NAMALWA (cell line): Measurements from ENCODE around the gene AKT1S1.

Experiments
- DNase-seq: peaks from one replicate; pipeline ENCODE4 v3.0.0-alpha.2; 2015; ENCODE audit warnings: low spot score

AKT1S1 gene

DNA sequence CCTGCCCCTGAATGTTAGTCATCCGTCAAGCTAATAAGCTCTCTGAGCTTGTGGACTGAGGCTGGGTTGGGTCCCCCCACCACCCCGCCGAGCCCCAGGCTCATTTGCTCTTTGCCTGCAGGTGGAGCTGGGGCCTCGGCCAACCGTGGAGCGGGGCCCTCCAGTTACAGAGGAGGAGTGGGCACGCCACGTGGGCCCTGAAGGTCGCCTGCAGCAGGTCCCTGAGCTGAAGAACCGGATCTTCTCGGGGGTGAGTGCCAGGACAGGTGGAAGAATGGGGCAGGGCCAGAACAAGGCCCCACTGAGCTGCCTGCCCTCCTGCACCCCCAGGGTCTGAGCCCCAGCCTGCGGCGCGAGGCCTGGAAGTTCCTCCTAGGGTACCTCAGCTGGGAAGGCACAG is 5.5 kb upstream of the AKT1S1 start:
- no peak for DNase-seq

DNA sequence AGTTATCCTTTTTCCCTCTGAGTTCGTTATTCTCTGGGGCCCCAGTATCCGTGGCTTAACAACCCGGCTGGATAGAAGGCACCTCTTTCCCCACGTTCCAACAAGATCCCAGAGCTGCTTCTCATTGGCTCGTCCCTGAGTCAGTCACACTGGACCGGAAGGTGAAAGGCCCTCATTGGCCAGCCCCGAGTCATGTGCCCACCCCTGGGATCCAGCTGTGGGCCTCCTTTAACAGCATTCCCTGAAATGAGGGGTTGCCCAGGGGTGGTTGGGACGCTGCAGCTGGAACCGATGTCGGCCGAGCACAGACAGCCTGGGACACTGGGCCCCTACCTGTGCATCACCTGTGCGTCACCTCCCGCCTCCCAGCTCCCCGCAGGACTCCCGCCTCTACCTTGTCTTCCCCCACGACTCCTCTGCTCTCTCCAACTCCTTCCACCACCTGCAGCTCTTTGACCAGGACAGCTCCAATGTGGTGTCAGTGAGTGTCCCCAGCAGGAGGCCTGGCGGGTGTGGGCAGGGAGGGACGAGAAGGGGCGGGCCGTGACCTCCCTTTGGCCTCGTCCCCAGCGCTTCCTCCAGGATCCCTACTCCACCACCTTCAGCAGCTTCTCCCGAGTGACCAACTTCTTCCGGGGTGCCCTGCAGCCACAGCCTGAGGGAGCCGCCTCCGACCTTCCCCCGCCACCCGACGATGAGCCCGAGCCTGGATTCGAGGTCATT is 4.7 kb upstream of the AKT1S1 start:
- no peak for DNase-seq

DNA sequence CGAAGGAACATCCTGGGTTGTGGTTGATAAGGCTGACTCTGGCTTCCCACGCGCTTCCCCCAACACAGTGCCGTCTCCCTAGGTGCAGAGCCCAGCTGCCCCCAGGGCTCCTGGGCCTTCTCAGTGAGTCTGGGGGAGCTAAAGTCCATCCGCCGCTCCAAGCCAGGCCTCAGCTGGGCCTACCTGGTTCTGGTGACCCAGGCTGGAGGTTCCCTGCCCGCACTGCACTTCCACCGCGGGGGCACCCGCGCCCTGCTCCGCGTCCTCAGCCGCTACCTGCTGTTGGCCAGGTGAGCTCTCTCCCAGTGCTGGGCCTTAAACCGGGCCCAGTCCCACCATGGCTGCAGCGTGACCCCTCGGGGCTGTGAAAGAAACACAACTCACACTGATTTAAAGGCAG is 4.0 kb upstream of the AKT1S1 start:
- DNase-seq: no peak

DNA sequence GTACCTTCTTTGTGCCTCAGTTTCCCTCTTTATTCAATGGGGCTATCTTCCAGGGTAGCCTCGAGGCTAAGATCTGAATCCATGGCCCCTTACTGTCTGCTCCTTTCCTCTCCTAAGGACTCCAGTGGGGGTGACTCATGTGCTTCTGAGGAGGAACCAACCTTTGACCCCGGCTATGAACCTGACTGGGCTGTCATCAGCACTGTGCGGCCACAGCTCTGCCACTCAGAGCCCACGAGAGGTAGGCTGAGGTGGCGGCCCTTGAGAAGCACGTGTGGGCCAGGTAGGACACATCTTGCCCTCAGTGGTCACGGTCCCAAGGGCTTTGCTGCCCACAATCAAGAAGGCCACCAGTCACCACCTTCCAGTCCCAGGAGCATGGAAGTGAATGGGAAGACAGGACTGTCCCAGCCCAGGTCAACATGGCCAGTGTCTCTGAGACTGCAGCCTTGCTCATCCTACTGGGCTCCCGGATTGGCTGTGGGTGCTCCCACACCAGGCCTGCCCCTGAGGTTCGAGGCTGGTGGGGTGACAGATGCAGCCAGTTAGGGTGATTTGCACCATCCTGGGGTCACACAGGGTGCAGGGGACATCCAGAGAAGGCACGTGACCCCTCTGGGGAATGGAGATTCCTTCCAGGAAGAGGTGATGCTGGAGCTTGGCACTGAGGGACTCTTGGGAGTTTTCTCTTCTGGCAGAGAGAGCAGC is 3.2 kb upstream of the AKT1S1 start:
- DNase-seq: no peak

DNA sequence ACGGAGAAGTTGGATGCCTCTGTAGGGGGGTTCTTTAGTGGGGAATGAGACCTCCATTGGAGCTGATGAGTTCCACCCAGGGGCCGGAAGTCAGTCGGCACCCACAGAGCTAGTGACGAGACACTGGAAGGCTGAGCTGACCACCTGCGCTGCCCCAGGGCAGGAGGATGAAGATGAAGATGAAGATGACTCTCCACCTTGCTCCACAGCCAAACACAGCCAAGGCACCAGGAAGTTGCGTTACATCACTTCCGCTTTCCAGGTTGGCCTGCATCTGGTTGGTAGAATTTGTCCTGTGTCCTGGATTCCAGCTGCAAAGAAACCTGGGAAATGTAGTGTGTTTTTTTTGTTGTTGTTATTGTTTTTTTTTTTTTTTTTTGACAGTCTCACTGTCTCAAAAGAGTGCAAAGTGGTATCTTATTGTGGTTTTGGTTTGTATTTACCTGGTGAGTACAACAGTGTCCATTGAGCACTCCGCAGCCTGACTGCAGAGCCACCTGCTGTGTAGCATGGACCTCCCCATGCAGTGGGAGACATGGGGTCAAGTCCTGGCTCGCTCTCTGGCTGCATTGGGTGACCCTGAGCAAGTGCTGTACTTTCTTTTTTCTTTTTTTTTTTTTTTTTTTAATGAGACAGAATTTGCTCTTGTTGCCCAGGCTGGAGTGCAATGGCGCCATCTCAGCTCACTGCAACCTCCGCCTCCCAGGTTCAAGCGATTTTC is 2.2 kb upstream of the AKT1S1 start:
- no peak for DNase-seq

DNA sequence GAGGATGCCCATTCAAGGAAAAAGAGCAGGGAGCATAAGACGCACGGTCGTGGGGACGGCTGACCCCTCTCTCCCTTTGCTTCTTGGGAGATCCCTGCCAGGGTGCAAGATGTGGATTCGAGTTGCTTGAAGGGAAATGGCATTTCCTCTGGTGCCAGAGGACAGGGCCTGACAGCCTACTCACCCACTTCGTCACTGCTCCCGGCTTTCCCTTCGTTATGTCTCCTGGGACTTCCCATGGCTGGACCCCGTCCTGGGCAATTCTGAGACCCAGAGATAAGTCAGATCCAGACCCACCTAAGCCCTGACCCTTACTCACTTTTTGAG is 1.6 kb upstream of the AKT1S1 start:
- DNase-seq: no peak

DNA sequence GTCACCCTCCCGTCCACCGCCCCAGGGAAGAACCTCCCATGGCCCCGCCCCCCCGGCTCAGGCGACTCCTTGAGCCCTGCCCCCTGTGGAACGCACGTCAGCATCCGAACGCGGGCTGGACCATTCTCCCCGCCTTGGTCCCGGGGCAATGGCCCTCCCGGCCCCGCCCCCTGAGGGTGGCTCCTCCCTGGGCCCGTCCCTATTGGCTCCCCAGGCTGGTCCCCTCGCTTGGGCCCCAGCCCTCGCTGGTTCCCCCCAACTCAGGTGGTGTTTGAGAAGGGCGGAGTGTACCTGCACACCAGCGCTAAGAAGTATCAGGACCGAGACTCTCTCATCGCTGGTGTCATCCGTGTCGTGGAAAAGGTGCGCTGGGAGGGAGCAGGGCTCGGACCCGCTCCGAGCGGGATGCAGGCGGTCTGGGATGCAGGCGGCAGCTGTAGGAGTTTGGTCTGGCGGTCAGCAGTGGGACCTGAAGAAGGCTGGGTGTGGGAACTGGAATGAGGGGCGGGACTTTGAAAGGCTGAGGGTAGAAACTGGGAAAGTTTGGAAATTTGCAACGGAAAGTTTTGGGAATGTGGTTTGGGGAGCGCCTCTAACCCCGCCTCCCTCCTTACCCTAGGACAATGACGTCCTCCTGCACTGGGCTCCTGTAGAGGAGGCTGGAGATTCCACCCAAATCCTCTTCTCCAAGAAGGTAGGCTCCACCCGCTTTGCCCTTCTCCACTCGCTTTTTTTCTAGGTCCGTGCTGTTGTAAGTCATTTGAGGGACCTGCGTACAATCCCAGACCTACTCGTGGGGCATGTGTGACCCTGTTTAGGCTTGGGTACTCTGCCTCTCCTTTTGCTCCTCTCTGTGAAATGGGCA is 956 bp upstream of the AKT1S1 start:
- DNase-seq: peak; percentile 99

DNA sequence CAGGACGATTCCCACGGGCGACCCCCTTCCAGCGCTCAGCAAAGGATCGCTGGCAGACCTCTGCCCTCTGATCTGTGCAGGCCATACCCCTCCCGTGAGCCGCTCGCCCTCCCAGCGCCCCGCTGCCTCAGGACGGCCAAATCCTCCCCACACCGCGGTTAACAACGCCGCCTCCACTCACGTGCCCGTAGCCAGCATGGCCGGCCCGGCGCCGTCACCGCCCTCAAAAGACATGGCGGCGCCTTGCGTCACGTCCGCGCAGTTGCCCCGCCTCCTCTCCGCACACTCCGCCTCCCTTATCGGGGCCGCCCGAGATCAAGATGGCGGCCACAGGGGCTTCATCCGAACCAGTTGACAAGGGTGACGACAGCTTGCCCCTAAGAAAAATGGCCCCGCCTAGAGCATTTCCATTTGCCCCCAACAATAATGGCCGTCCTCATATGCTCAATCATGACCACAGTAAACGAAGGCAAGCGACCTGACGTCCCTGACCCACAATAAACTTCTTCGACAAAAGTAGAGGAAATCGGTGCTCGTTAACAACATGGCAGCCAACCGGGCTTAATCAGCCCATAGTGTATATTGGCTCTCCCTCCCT is 634 bp downstream of the AKT1S1 start:
- DNase-seq: peak; percentile 99

DNA sequence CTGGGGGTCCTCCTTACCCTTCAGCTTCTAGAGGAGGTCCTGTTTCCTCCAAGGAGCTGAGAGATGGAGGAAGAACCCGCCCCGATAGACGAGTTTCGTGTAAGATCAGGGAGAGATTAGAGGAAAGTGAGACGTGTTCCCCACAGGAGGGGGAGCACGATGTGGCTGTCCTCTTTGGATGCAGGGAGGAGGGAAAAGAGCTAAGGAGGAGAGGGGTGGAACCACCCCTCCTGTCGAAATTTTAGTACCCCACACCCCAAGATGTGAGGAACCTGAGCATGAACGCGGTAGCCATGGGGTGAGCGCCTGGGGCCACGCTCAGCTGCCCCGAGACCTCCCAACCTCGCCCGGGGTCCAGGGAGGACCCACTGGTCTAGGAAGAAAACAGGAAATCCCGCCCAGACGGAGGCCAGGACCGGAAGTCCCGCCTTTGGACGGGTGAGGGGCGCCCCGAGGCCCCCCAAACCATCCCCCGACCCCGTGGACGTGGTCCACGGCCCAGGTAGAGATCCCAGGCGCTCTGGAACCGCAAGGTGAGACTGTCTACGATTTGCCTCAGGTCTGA is 1.2 kb downstream of the AKT1S1 start:
- peak; percentile 72 for DNase-seq

DNA sequence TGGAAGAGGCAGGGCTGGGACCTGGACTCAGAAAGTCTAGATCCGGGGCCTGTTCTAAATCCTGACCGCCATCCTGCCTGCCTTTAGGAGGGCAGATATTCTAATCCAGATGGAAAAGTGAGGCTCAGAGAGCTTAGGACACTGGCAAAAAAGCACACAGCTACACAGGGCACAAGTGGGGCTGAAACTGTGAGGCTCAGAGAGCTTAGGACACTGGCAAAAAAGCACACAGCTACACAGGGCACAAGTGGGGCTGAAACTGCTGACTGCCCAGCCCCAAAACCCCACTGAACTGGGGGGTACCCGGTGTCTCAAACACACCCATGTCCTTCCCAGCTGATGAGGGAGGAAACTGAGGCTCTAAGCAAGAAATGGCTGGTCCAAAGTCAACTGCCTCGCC is 2.0 kb downstream of the AKT1S1 start:
- DNase-seq: no peak

DNA sequence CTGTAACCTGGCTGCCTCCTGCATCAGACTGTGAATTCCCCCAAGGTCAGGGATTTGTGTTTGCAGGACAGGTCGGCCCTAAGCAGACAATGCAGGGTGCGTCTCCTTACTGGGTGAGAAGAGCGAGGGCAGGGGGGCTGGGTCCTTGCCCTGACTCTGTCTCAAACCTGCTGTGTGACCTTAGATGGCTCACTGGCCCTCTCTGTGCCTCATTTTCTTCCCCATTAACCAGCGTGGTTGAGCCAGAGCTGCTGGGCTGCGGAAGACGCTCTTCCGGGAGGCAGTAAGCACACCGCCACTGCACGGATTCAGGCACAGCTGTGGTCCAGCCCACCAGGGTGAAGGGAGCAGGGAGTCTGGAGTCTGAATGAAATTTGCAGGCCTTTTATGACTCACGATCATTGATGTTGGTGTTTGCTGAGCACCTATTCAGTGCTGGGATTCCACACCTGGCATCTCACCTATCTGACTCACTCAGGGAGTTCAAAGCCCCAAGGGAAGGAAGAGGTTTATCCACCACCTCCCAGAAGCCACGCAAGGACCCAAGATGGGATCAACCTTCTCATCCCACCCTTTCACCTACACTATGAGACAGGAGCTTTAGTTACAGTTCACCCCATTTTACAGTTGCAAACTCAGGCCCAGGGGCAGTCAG is 2.5 kb downstream of the AKT1S1 start:
- DNase-seq: no peak

DNA sequence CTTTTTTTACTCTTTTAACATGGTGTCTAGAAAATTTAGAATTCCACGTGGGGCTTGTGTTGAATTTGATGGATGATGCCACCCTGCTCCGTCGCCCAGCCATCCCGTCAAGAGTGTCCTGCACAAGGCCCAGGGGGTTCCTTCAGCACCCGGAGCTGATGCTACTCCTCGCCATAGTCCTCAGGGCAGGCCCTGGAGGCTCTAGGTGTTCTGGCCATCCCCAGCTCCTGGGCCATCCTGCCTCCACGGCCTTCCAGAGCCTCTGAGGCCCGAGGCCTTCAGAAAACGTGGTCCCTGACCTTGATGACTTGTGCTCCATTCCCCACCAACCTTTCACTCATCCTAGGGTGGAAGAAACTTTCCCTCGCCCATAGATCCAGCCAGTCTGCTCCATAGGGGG is 3.3 kb downstream of the AKT1S1 start:
- no peak for DNase-seq

DNA sequence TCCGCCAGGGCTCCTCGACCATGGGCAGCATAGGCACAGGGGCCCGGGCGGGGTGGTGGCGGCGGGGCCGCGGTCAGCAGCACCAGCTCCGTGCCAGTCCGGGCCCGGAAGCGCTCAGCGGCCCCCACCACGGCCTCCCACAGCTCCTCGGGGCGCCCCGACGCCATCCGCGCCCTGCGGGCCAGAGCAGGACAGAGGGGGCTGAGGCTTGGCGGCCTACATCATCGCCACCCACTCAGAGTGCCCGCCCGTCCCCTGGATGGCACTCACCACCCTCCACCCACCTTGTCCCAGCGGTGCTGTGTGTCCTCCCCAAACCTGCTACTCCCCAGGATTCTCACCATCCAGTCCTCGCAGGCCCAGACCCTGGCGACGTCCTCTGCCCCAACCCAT is 4.0 kb downstream of the AKT1S1 start:
- no peak for DNase-seq

DNA sequence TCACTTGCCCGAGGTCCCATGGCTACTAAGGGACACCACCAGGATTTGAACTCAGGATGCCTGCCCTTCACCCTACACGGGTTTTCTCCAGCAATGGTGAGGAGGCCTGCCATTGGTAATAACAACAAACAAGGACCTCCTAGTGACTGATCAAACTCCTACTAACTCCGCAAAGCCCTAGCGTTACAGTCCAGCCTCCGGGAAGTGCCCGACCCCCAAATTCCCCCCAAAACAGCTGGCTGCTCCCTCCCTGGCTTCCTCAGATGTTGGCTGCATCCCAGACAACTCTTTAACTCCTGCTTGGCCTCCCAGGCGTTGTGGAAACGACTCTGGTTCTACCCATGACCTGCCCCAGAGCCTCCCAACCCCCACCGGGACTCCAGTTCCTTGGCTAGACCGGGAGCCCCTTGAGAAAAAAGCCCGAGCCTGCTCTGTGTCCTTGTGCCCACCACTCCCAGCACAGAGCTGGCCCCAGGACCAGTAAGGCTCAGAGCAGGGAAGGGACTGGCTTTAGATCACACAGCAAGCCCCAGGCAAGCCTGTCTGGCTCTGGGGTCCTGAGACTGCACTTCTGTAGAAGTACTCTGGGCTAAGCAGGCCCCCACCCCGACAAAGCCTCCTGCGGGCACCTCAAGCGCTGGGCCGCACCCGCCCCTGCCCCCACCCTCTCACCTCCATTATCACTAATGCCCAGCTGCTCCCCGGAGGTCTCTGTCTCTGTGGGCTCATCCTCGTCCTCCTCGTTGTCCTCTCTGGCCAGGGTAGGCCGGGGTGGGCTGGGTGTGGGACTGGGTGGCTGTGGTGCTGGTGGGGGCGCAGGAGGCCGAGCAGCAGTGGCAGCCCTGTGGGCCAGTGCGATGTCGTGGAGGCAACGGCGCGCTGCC is 4.7 kb downstream of the AKT1S1 start:
- DNase-seq: no peak

DNA sequence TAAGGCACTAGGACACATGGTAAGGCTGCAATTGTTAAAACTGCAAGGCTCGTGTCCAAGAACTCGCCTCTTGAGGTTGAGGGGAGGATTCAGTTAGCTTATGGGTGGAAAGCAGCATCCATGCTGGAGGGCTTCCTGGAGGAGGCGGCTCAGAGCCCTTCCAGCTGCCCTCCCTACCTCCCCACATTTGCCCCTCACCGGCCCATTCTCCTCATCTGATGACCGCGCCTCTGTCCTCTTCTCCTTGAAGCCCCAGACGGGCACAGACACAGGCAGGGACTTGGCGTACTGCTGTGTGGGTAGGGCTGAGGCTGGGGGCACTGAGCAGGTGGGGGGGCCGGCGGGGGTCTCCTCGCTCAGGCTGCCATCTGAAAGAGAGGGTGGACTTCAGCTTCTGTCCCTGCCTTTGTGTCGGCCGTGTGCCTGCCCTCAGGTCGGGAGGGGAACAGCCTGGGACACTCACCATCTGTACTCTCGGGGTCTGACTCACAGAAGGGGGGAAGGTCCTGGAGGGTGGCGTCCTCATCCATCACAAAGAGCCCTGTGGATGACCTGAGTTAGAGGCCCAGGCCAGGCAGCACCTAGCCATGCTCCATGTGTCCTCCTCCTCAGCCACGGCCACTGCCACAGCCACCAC is 5.7 kb downstream of the AKT1S1 start:
- no peak for DNase-seq

DNA sequence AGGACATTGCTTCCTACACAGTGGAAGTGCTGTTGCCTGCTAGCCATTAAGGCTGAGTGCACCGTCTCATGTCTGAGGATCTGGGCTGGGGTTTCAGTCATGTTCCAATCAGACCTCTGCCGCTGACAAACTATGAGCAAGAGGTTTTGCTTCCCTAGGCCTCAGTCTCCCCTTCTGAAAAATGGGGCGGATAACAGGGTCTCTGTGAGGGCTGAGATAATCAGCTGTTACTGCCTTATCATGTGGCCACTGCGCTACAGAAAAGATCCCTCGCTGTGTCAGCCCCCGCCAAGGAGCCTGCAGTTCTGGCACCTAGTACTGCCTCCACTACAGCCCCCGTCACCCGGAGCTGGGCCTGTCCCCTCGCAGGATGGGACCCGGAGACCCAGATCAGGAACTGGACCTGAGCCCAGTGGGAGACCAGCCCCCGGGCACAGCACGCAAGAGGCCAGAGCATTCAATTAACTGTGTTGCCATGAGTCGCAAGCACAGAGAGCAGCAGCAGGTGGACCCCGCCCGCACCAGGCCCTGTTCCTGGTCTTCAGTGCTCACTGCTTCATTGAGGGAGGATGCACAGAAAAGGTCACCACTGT is 6.8 kb downstream of the AKT1S1 start:
- no peak for DNase-seq

DNA sequence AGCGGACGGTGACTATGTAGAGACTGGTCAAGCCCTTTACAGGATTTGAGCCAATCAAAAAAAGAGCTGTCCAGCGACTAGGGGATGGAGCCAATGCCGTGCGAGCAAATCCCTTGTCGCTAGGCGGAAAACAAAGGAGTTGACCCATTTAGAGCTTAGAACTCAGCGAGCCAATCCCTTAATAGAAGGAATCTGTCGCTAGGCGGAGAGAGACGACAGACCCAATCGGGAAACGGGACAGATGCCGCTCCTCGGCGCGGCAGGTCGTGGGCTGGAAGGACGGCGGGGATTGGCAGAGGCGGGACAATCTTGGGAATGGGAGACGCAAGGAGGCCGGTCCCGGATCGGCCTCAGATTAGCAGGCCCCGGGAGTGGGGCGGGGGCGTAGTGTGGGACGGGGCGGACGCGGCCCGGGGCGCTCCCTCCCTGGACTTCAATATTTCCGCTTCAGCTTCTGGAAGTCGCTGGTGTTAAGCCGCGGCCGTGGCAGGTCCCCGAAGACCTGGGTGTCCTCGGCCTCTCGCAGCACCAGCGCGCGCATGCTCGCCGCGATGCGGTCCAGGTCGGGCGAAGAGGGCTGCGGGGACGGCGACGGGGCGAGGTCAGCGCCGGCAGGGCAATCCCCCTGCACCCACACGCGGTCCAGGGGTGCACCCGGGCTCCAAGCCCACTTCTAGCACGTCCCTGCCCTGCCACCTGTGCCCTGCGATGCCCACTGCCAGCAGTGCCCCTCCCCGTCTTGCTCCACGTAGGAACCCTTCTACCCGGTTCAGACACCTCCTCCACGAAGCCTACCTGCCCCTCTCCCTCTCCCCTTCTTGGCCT is 7.5 kb downstream of the AKT1S1 start:
- peak; percentile 99 for DNase-seq

DNA sequence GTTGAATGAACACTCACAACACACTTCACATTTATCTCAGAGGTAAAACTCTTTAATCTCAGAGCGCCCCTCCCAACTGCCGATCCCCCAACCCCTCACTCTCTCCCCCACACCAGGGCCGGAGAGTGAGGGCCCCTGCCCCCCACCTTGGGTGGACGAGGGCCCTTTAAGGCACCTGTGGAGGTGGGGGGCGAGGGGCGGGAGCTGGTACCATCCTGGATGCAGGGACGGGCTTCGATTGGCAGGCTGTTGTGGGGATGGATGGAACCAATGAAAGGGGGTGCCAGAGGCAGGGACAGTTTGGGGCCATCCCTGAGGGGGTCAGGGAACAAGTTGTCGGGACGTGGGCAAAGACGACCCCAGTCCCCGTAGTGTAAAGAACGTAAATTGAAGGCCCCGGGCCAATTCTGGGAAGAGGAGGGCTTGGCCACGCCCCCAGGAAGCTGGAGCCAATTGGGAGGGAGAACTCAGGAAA is 8.1 kb downstream of the AKT1S1 start:
- no peak for DNase-seq
